Measurements from ENCODE around the gene ZHX3.

ZHX3 gene, protein sequence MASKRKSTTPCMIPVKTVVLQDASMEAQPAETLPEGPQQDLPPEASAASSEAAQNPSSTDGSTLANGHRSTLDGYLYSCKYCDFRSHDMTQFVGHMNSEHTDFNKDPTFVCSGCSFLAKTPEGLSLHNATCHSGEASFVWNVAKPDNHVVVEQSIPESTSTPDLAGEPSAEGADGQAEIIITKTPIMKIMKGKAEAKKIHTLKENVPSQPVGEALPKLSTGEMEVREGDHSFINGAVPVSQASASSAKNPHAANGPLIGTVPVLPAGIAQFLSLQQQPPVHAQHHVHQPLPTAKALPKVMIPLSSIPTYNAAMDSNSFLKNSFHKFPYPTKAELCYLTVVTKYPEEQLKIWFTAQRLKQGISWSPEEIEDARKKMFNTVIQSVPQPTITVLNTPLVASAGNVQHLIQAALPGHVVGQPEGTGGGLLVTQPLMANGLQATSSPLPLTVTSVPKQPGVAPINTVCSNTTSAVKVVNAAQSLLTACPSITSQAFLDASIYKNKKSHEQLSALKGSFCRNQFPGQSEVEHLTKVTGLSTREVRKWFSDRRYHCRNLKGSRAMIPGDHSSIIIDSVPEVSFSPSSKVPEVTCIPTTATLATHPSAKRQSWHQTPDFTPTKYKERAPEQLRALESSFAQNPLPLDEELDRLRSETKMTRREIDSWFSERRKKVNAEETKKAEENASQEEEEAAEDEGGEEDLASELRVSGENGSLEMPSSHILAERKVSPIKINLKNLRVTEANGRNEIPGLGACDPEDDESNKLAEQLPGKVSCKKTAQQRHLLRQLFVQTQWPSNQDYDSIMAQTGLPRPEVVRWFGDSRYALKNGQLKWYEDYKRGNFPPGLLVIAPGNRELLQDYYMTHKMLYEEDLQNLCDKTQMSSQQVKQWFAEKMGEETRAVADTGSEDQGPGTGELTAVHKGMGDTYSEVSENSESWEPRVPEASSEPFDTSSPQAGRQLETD

DNA sequence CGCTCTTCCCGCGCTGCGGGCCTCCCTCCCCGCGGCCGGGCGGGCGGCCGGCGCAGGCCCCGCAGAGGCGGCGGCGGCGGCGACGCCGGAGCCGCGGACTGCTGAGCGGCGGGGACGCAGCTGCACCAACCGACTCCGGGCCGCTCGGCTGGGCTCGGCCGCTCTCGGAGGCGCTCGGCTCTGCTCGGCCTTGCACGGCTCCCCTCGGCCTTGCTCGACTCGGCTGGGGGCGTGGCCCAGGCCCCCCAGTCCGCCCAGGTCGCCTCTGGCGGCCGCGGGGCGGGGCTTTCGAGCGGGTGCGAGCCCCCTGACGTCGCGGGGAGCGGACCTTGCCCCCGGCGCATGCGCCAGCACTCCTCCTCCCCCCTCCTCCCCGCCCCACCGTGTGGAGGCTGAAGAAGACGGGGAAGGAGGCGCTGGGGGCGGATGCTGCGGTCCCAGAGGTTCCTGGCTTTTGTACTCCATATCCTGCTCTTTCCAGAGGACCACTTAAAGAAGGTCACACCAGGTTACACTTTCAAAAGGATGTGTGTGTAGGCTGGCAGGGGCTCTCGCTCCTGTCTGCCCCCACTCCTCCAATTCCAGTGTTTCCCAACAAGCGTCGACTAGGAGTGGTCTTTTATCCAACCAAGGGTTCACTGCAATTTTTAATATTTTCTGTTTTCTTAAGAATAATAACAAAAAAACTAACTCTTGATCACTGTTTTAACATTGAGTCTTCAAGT is at the start of gene ZHX3:
Gene ZHX3, minus strand, starts transcription at position 186 of the 725 bp plus-strand sequence. CDS start 112,815 bp downstream, outside the sequence.
- peak; percentile 88 for DNase-seq

GRCh38 chr20:41367393-41367695 is 49.8 kb upstream of the ZHX3 start:
- no peak for DNase-seq

DNA sequence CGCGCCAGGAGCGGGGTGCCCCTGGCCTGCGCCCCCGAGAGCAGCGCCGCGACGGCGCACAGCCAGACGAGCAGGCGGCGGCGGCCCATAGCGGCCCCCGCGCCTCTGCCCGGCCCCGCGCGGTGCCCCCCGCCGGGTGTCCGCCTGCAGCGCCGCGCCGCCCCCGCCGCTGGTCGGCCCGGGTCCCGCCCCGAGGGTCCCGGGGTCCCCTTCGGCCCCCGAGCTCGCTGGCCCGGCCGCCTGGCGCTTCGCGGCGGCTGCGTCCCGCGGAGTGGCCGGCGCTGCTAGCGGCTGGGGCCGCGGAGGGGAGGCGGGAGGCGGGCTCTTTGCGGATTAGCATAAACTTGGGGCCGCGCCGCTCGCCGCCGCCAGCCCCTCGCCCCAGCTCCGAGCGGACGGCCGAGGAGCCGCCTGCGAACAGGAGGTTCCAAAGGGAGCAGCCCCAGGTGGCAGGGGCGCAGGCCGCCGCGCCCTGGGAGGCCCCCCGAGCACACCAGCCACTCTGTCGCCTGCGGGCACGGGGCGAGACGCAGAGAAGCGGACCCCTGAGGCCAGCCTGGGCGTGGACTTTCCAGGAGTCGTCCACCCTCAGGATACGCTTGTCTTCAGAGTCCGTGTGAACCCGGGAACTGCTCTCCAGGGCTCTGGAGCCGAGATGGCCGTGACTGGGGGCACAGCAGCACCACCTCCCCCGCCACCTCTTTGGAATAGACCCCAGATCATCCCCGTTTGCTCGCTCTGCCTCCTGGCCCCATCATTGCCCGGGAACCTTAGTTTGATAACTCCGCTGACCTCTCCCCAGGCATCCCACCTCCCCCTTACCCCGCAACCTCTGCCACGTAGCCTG is 49.2 kb upstream of the ZHX3 start, which contains the start of gene EMILIN3:
Gene EMILIN3, minus strand, starts transcription at position 273 of the 847 bp plus-strand sequence. Its CDS starts 184 bp downstream, at position 89.
- DNase-seq: no peak

GRCh38 chr20:41365777-41366545 is 48.4 kb upstream of the ZHX3 start:
- no peak for DNase-seq

GRCh38 chr20:41364967-41365765 is 47.6 kb upstream of the ZHX3 start:
- DNase-seq: no peak

GRCh38 chr20:41364236-41364855 is 46.8 kb upstream of the ZHX3 start:
- no peak for DNase-seq

- no peak for DNase-seq
These were observed 46.1 kb upstream of the ZHX3 start for GRCh38 chr20:41363601-41364000.

DNA sequence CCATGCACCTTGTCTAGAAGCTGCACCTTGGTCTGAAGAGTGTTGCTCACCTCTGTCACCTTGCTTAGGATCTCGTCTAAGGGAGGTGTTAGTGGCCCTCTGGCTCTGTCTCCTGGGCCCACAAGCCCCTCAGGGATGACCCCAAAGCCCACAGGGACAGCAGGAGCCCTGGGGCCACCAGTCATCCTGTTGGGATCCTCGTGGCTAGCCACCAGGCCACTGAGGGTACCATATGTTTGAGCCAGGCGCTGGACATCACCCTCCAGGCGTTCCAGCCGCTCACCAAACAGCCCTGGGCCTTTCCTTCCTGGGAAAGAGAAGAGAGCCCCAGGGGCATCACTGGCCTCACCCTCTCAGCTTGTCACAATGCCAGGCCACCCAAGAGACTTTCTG is 45.2 kb upstream of the ZHX3 start:
- no peak for DNase-seq

GRCh38 chr20:41361757-41362747 is 44.5 kb upstream of the ZHX3 start:
- no peak for DNase-seq

GRCh38 chr20:41360831-41361756 is 43.6 kb upstream of the ZHX3 start:
- DNase-seq: no peak

DNA sequence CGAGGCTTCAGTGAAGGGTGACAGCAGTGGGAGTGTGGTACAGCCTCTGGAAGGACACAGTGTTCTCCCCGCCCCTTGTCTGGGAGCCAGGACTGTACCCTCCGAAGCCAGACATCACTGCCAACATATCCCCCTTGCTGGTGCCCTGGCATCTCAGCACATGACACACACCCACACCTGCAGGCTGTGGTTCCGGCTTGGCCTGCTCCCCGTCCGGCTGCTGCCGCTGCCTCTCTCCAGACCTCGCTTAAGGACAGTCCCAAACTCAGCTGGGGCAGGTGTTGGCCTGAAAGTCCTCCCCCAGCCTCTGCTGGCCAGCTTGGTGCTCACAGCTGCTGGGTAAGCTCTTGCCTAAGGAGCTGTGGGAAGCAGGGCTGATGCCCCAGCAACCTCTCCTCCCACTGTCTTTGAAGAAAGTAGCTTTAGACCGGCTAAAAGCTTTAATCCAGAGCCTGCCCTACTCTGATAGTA is 42.0 kb upstream of the ZHX3 start:
- DNase-seq: no peak

- DNase-seq: no peak
These were observed 41.2 kb upstream of the ZHX3 start for GRCh38 chr20:41358717-41359116.

DNA sequence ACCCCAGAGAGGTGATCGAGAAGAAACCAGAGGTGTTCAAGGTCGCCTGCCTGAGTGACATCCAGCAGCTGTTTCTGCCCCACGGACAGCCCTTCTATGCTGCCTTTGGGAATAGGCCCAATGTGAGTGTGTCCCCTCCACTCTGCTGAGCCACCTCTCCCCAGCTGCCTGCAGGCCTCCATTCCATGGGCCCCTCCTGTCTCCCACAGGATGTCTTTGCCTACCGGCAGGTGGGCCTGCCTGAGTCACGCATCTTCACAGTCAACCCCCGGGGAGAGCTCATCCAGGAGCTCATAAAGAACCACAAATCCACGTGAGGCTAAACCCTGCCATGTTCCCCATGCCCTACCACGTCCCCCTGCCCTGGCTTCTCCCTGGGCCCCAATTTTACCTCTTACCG is 40.7 kb upstream of the ZHX3 start:
- no peak for DNase-seq

- no peak for DNase-seq
These were observed 40.1 kb upstream of the ZHX3 start for GRCh38 chr20:41357424-41358163.

DNA sequence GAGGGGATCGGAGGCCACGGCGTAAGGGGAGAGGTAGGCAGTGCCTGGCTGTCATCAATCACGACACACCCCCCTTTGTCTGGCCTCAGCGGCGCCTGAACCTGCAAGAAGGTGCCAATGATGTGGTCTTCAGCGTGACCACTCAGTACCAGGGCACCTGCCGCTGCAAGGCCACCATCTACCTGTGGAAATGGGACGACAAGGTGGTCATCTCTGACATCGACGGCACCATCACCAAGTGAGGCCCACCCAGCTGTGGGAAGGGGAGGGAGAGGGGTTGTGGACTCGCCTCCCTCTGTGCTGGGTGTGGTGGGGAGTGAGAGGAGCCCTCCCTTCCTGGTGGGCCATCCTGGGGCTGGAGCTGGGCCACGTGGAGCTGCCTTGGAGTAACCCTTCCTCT is 39.4 kb upstream of the ZHX3 start:
- no peak for DNase-seq

DNA sequence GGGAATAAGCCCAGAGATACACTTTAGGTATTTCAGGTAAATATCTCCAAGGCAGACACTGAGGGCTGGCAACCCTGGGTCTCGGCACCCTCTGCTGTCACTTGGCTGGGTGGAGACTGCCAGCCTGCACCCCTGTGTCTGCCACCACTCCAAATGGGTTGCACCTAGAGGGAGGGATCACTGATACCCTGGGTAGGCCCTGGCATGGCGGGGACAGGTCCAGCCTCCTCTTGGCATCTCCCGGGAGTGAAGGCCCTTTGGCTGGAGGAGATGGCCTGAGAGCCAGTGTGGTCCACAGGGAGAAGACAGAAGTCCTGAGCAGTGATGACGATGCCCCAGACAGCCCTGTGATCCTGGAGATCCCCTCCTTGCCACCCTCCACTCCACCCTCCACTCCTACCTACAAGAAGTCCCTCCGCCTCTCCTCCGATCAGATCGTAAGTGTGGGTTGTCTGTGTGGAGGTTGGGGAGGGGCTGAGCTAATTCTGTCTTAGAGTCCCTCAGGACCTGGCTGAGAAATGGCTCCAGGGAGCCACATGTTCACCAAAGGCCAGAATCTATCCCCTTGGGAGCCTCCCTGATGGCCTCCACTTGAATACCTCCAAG is 38.2 kb upstream of the ZHX3 start:
- no peak for DNase-seq
